GM18505 (cell line): ENCODE data around the gene IGF2BP3.

Source experiments
- ATAC-seq: cut with Tn5 transposase; IDR thresholded peaks from one replicate; pipeline ENCODE4 v1.9.1; 2021; ENCODE audit not compliant: unreplicated experiment
- POLR2A ChIP-seq: IDR thresholded peaks from 4 replicates; pipeline ENCODE4 v1.6.1; 2011; ENCODE audit warnings: borderline replicate concordance; ENCODE audit not compliant: insufficient read depth, insufficient read length; ENCODE audit errors: extremely low read depth

Gene IGF2BP3

GRCh38 chr7:23467291-23467805 is 2.9 kb downstream of the IGF2BP3 start:
- no peak for ATAC-seq

GRCh38 chr7:23462846-23463245 is 7.4 kb downstream of the IGF2BP3 start:
- ATAC-seq, result no peak
- no peak for TF ChIP-seq POLR2A

More at GRCh38 chr7:23467291-23467805, 2.9 kb downstream of the IGF2BP3 start:
- no peak for TF ChIP-seq POLR2A

GRCh38 chr7:23458044-23458443 is 12.2 kb downstream of the IGF2BP3 start:
- no peak for ATAC-seq
- TF ChIP-seq POLR2A, result no peak

GRCh38 chr7:23456093-23456492 is 14.2 kb downstream of the IGF2BP3 start:
- TF ChIP-seq POLR2A, result no peak
- no peak for ATAC-seq

- no peak for ATAC-seq
- TF ChIP-seq POLR2A, result no peak
These were observed 15.3 kb downstream of the IGF2BP3 start for GRCh38 chr7:23454881-23455526.

GRCh38 chr7:23450518-23450917 is 19.8 kb downstream of the IGF2BP3 start:
- TF ChIP-seq POLR2A, result no peak

GRCh38 chr7:23449941-23450340 is 20.4 kb downstream of the IGF2BP3 start:
- no peak for ATAC-seq
- TF ChIP-seq POLR2A, result no peak

More at GRCh38 chr7:23450518-23450917, 19.8 kb downstream of the IGF2BP3 start:
- no peak for ATAC-seq

GRCh38 chr7:23445326-23445725 is 25.0 kb downstream of the IGF2BP3 start:
- ATAC-seq, result no peak
- TF ChIP-seq POLR2A, result no peak

- ATAC-seq, result no peak
- no peak for TF ChIP-seq POLR2A
These were observed 26.3 kb downstream of the IGF2BP3 start for GRCh38 chr7:23443974-23444373.

- no peak for TF ChIP-seq POLR2A
- ATAC-seq, result no peak
These were observed 32.1 kb downstream of the IGF2BP3 start for GRCh38 chr7:23438171-23438570.

- TF ChIP-seq POLR2A, result no peak
- ATAC-seq, result no peak
These were observed 36.0 kb downstream of the IGF2BP3 start for GRCh38 chr7:23434147-23434917.

- no peak for ATAC-seq
- TF ChIP-seq POLR2A, result no peak
These were observed 38.5 kb downstream of the IGF2BP3 start for GRCh38 chr7:23431702-23432199.

GRCh38 chr7:23430893-23431259 is 39.4 kb downstream of the IGF2BP3 start:
- no peak for ATAC-seq
- TF ChIP-seq POLR2A, result no peak

GRCh38 chr7:23426876-23427275 is 43.4 kb downstream of the IGF2BP3 start:
- ATAC-seq, result no peak

More at GRCh38 chr7:23426876-23427275, 43.4 kb downstream of the IGF2BP3 start:
- TF ChIP-seq POLR2A, result no peak
